Measurements from ENCODE around the gene CISD1.

CISD1 gene

GRCh38 chr10:58266003-58266825 is 2.7 kb upstream of the CISD1 start:
- DNase-seq: no peak

GRCh38 chr10:58266826-58267712 is 1.9 kb upstream of the CISD1 start:
- peak; percentile 8 for DNase-seq

GRCh38 chr10:58267713-58268453 is 1.1 kb upstream of the CISD1 start, which contains the start of gene IPMK:
TSS of gene IPMK (minus strand) at chr10:58267894. CDS start at chr10:58267611, 283 bp downstream.
- peak; percentile 76 for DNase-seq

- peak; percentile 62 for DNase-seq
These were observed 462 bp upstream of the CISD1 start for GRCh38 chr10:58268454-58268945.

- no peak for DNase-seq
These were observed 874 bp downstream of the CISD1 start for GRCh38 chr10:58269782-58270290.

GRCh38 chr10:58275261-58275660 is 6.3 kb downstream of the CISD1 start:
- DNase-seq: no peak

GRCh38 chr10:58275908-58276307 is 6.9 kb downstream of the CISD1 start:
- DNase-seq: peak; percentile 15

GRCh38 chr10:58278274-58278961 is 9.5 kb downstream of the CISD1 start:
- no peak for DNase-seq

- DNase-seq: no peak
These were observed 10.0 kb downstream of the CISD1 start for GRCh38 chr10:58278962-58279307.

- DNase-seq: no peak
These were observed 11.5 kb downstream of the CISD1 start for GRCh38 chr10:58280477-58280876.

- peak; percentile 45 for DNase-seq
These were observed 12.3 kb downstream of the CISD1 start for GRCh38 chr10:58281092-58281752.

GRCh38 chr10:58282615-58283014 is 13.7 kb downstream of the CISD1 start:
- DNase-seq: no peak

- peak; percentile 31 for DNase-seq
These were observed 22.7 kb downstream of the CISD1 start for GRCh38 chr10:58291538-58292174.

- DNase-seq: no peak
These were observed 25.0 kb downstream of the CISD1 start for GRCh38 chr10:58293989-58294388.

GRCh38 chr10:58299580-58299979 is 30.6 kb downstream of the CISD1 start:
- peak; percentile 39 for DNase-seq

- DNase-seq: no peak
These were observed 31.7 kb downstream of the CISD1 start for GRCh38 chr10:58300676-58301075.

GRCh38 chr10:58302254-58302653 is 33.3 kb downstream of the CISD1 start:
- DNase-seq: no peak

- DNase-seq: no peak
These were observed 35.2 kb downstream of the CISD1 start for GRCh38 chr10:58304099-58304633.

- DNase-seq: no peak
These were observed 36.9 kb downstream of the CISD1 start for GRCh38 chr10:58305821-58306220.

- DNase-seq: no peak
These were observed 38.7 kb downstream of the CISD1 start for GRCh38 chr10:58307676-58308075.

- no peak for DNase-seq
These were observed 42.1 kb downstream of the CISD1 start for GRCh38 chr10:58311026-58311425.
